GM21717 (cell line): ENCODE measurements around the gene TSTD1.
"Not testable (repeated sequence)": the region's sequence is repeated elsewhere in the genome, so short reads cannot be mapped to it uniquely, and the experiment has no call there.

Experiments used
- ATAC-seq: cut with Tn5 transposase; IDR thresholded peaks from one replicate; pipeline ENCODE4 v1.9.1; 2021; ENCODE audit warnings: mild to moderate bottlenecking, moderate library complexity; ENCODE audit not compliant: unreplicated experiment

TSTD1 gene

GRCh38 chr1:161069241-161069640, 30.5 kb upstream of the TSTD1 start:
- no peak for ATAC-seq

DNA sequence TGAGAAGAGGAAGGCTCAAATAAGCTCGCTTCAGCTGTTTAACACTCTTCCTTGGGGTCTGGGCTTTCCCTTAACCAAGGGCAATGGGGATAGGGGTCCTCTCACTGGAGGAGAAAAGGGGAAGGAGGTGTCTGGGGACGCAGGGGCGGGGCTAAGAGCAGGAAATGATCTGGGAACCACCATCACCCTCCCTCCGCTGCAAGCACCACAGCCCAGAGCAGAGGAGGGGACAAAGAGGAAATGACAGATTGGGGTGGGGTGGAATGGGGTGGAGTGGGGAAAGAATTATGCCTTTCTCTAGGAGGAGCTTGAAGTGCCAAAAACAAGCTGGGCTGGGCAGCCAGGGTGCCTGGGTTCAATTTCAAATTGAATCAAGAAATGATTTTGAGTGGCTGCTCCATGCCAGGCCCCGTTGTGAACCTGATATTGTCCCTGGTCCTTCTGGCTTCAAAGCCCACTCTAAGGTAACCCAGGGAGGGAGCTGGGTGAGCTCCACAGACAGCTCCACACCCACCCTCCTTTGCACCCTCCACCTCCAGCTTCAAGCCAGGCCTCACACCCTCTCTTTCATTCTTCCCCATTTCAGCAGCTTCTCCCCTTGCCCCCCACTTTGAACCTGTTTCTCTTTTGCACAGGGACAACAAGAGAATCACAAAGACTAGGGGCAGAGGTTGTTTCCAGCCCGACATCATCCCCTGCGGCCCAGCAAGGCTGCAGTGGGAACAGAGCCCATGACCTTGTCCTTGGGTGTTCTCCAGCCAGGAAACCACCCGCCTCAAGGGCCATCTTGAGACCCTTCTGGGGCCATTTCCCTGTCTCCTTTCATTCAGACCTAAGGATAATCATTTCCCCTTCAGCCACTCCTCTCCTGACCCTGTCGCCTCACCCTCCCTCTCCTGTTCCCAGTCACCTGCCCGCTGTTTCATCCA, 29.8 kb upstream of the TSTD1 start:
- peak; percentile 60 for ATAC-seq

- ATAC-seq: no peak
These were observed 27.9 kb upstream of the TSTD1 start for GRCh38 chr1:161066694-161067093.

GRCh38 chr1:161065681-161066080, 26.9 kb upstream of the TSTD1 start:
- ATAC-seq: not testable (repeated sequence)

DNA sequence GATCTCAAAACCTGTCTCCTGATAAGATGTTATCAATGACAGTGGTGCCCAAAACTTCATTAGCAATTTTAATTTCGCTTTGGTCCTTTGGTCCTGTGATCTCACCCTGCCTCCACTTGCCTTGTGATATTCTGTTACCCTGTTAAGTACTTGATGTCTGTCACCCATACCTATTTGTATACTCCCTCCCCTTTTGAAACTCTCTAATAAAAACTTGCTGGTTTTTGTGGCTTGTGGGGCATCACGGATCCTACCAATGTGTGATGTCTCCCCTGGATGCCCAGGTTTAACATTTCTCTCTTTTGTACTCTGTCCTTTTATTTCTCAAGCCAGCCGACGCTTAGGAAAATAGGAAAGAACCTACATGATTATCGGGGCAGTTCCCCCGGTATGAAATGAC, 25.2 kb upstream of the TSTD1 start:
- ATAC-seq: not testable (repeated sequence)

DNA sequence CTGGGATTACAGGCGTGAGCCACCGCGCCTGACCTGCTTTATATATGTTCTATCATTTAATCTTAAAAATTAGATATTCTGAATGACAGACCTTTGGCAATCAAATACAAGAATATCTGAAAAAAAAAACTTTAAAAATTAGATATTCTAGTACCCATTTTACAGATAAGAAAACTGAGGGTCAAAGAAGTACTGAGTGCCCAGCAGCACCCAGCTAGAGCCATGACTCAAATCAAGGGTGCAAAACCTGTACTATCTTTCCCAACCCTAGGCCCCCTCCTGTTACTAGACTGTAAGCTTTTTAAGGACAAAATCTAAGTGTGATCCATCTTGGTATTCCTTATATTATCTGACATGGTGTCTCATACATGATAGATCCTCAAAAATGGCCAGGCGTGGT, 22.7 kb upstream of the TSTD1 start:
- no peak for ATAC-seq

- ATAC-seq: no peak
These were observed 20.5 kb upstream of the TSTD1 start for GRCh38 chr1:161059293-161059692.

- no peak for ATAC-seq
These were observed 16.0 kb upstream of the TSTD1 start for GRCh38 chr1:161054805-161055204.

DNA sequence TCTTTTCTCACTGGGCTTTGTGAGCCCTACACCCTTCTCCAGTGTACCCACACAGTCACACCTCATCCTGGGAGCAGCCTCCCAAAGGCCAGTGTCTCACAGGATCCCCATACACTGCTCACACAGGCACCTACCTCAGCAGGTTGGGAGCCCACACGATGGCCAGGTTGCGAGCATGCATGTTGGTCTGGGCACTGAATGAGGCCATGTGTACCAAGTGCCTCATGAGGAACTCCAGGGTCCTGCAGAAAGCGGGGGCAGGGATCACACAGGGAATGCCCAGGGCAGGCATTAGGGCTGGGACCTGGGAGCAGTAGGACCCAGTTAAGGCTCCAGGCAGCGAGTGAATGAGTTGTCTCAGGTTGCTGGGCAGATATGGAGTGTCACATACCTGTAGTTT, 15.5 kb upstream of the TSTD1 start:
- ATAC-seq: no peak

GRCh38 chr1:161052899-161053298, 14.1 kb upstream of the TSTD1 start:
- no peak for ATAC-seq

DNA sequence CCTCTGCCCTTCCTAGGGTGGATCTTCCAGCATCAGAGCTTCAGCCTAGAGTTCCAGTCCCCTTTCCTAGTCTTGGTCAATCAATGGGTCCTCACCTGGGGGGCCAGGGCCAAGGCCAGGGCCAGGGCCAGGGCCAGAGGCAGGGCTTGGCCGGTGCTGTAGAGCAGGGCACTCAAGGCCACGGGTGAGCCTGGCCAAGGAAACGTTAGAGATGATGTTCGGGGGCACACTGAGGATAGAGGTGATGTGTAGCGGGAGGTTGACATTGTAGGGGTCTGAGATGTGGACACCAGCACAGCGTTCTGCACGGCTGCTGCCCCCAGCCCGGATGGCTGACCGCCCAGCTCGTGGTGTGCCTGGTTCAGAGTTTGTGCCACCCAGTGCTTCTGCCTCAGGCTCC, 12.5 kb upstream of the TSTD1 start:
- no peak for ATAC-seq

DNA sequence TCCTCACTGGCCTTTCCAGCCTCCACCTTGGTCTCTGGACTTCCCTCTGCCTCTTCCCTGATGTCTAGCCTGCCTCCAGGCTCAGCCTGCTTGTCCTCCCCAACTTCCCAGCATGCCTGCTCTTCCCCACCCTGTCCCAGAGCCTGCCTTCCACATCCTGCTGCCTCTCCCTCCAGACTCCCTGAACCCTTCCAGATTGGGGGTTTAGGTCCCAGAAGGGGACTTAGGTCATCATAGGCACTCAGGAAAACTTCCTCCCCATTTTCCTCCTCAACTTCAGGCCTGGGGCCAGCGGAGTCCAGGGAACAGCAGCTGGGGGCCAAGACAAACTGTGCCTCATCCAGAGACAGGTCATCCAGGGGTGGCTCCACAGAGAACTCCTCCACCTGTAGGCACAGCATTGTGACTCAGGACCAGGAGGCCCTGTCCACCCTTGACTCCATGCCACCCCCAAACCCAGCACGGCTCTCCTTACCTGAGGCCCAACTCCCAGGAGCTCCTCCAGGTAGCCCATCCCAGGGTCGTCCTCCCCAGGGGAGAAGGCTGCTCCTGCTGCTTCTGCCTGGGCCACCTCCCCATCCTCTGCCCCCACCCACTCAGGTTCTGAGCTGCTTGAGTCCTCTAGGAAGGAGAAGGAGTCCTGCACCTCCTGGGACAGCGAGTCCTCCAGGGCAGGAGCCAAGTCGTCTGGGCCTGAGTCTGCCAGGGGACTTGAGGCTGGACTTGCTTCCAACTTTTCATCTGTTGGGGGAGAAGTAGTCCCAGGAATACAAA, 10.4 kb upstream of the TSTD1 start:
- no peak for ATAC-seq

DNA sequence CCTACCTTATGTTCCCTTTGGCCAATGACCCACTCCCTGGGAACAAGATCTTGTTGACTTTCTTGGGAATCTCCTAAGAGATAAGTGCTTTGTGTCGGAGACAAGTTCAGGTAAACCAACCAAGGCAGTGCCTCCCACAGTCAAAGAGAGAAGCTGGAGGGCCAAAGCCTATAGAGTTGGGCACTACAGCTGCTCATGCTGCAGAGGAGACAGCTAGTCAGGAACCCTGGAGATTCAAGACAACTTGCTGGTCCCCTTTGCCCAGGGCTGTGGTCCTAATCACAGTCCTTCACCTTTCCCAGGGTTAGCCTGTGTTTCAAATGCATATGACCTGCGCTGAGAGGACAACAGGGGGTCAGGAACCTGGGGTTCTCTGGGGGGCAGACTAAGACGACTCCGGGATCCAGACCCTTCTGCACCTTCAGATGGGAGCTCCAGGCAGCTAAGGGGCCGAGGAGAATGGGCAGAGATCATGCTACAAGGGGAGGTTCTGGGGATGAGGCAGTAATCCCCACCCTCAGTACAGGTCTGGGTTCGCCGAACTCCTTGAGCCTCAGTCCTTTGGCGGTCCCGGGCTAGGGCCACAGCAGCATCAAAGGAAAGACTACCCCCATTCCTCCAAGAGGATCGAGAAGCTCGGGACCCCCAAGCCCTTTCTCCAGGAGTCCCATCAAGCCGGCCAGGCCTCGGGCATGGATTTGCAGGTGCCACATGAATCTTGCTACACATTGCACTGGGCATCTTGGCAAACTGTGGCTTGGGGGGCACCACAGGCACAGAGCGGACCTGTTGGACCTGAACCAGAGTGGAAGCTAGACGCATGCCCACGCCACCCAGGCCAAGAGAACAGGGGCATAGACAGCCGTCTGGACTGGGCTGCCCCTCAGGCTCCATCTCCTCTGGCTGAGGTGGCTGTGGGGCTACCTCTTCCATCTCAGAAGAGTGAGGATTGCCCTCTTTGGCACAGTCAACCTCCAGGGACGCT, 9.0 kb upstream of the TSTD1 start:
- no peak for ATAC-seq

DNA sequence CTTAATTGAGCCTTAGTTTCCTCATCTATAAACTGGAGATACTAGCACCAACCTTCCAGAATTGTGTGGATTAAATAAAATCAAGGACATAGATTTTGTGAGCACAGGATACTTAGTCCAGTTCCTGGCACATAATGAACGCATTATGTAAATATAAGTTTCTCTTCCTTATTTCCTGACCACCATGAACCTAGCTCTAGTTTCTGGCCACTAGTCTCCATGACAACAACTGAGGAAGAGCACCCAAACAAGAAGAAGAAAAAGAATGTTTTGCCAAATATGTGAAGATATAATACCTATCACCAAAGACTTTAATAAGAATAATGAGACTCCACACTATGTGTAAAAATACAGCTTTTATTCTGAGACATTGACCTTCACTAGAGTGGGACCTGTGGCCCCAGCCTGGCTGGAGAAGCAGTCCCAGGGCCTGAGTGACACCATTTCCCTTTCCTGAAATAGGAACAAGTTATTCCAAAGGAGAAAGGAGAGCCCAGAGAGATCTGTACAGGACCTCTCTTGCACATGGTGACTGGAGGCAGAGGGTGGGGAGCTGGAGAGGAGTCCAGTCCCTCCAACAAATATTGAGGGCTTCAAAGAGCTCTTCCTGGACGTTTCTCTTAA, 8.0 kb upstream of the TSTD1 start:
- peak; percentile 33 for ATAC-seq

DNA sequence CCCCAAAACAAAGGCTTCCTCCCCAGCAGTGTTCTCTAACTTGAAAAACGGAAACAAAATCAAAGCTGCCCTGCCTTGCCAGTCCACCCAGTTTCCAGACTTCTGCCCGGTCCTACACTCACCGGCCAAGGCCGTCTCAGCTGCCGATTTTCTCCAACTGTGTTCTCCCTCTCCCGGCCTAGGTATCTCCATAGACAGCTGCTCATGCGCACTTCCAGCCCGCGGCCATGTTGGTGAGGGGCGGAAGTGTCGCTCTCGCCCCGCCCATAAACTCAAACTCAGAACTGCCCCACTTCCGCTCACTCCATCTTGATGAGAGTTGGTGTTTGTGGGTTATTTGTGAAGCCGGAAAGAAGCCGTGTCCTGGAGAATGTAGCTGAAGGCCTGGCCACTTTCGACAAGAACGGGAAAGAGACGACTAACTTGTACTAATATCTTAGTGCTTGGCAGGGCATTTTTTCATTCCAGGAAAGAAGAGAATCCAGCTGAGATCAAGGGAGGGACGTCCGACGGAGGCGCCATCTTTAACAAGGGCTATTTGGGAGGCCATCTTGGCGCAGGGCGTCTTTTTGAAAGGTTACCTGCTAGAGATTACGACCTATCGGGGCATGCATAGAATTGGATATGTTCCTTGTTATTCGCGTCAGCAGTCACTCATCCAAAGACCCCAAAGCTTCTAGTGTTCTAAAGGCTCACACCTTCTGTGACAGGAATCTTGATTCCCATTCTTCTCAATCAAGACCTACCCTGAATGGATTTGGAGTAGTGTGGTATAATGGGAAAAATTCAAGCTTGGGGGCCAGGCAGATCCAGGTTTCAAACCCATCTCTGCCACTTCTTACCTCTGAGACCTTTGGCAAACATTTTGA, 7.2 kb upstream of the TSTD1 start, which contains the start of gene USF1:
TSS of gene USF1 (minus strand) at position 242 of the 869 bp plus-strand sequence. CDS start 2,702 bp downstream, outside the sequence.
- ATAC-seq: peak; percentile 56

DNA sequence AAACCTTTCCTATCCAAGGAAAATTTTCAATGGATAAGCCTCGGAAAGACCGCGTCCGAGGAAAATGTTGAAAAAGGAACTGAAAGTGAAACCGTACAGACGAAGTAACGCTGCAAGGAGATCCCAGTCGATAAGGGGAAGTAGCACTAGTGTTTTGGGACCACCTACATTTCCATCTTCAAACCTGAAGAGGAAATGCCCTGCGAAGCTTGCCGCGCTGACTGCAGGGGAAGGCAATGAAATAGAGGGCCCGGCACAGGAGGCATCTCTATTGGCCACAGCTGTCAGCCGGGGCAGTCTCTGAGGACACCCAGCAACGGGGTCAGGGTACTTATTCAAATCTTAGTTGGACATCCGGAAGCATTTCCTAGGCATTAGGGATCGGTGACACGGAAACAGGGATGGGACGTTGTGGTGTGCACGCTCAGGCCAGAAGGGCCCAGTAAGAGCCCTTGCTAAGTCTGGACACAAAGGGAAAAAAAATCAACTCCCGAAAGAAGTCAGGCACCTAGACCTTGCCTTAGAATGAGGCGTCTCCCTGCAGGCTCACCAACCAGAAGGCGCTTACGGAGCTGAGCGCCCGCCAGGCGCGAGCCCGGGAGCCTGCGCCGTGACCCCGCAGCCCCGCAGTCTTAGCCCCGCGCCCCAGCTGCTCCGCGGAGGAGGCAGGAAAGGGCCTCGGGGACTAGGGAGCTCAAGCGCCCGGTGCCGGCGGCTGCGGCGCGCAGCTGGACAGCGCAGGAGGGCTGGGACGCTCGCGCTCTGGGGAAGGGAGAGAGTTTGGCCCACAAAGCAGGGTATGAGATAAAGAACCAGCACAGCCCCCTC, 6.4 kb upstream of the TSTD1 start:
- peak; percentile 30 for ATAC-seq

- no peak for ATAC-seq
These were observed 5.8 kb upstream of the TSTD1 start for GRCh38 chr1:161044535-161044907.

- no peak for ATAC-seq
These were observed 782 bp upstream of the TSTD1 start for GRCh38 chr1:161039546-161039945.
